Transverse colon (tissue), 4 donors: ENCODE measurements around the gene PSMB7. TPM values are rescaled to one million over a fixed set of nuclear protein-coding genes. Genes with fewer than 3 reads are reported as not detected.

Source experiments
- DNase-seq: peaks from one replicate; pipeline ENCODE4 v3.0.0-alpha.2; 2019
- H3K27ac ChIP-seq, 4 donors: fragments of 200-600 bp; sonication (generic); 2 replicates each; pipeline ENCODE4 v1.5.1; 2016 to 2018; ENCODE audit warnings: inconsistent platforms in 4 of 4
- H3K27me3 ChIP-seq: fragments of 200-600 bp; sonication (generic); 2 replicates; pipeline ENCODE4 v1.5.1; 2017; ENCODE audit warnings: inconsistent platforms
- H3K36me3 ChIP-seq, 4 donors: fragments of 200-600 bp; sonication (generic); 2 replicates each; pipeline ENCODE4 v1.5.1; 2017 to 2019; ENCODE audit warnings: inconsistent platforms in 4 of 4
- H3K4me1 ChIP-seq, 4 donors: fragments of 200-600 bp; sonication (generic); 2 replicates each; pipeline ENCODE4 v1.5.1; 2017 to 2020; ENCODE audit warnings: inconsistent platforms in 4 of 4
- H3K4me3 ChIP-seq, 4 donors: fragments of 200-600 bp; sonication (generic); 1 replicate in 1 of 4; 2 replicates in 3 of 4; pipeline versions ENCODE4 v1.5.1 to v1.6.1; 2017 to 2019; ENCODE audit warnings: inconsistent platforms in 4 of 4
- H3K9me3 ChIP-seq, 2 donors: fragments of 200-600 bp; sonication (generic); 2 replicates each; pipeline ENCODE4 v1.5.1; 2017 to 2019; ENCODE audit warnings: inconsistent platforms in 2 of 2
- CTCF ChIP-seq, 5 experiments: fragments of 200-600 bp in 3 of 5; fragments of 450-650 bp in 2 of 5; sonication (generic) in 3 of 5; IDR thresholded peaks; 1 replicate in 2 of 5; 2 replicates in 3 of 5; pipeline ENCODE4 v1.5.1; 2016 to 2017; ENCODE audit warnings: antibody characterized with exemption in 5 of 5, inconsistent platforms in 3 of 5, mild to moderate bottlenecking in 2 of 5, moderate library complexity in 1 of 5
- EP300 ChIP-seq: sonication (generic); formaldehyde crosslinking; IDR thresholded peaks from one replicate; pipeline ENCODE4 v1.6.1; 2017; ENCODE audit warnings: antibody characterized with exemption, low read depth
- POLR2A ChIP-seq: fragments of 450-650 bp; IDR thresholded peaks from one replicate; pipeline ENCODE4 v1.6.1; 2016; ENCODE audit warnings: antibody characterized with exemption, mild to moderate bottlenecking, moderate library complexity
- POLR2AphosphoS5 ChIP-seq, 3 donors: sonication (generic); formaldehyde crosslinking; IDR thresholded peaks; one replicate each; pipeline ENCODE4 v1.6.1; 2016; ENCODE audit warnings: antibody characterized with exemption in 3 of 3
- WGBS, 2 donors: methylation state at CpG; one replicate each; pipeline ENCODE4 v1.1.5; 2018; ENCODE audit warnings: low coverage in 1 of 2; 5-methylcytosine and 5-hydroxymethylcytosine counted together
- in situ Hi-C, 4 donors: fragments of 200-750 bp; cut with MboI; loops; one replicate each; pipeline versions ENCODE4 v1.15.0 to v1.15.1; 2017; ENCODE audit warnings: low sequenced_read_pairs in 3 of 4, low pct_ligation_motif_present in 1 of 4, low pct_unique_long_range_greater_than_20kb in 1 of 4
- intact Hi-C: fragments of 100-400 bp; cut with DNase I; formaldehyde crosslinking; loops from one replicate; pipeline ENCODE4 v1.15.1; 2023; ENCODE audit warnings: low total_unique reads
- total RNA-seq, 4 donors: library from RNA; depleted of rRNA; stranded (reverse); fragments of >200 nt; gene quantifications; one replicate each; pipeline ENCODE4 v1.1.0, GENCODE V29; 2016

PSMB7 gene
- total RNA-seq, 4 donors from 2014 or later, result 11.6 to 136 (median 51.6) TPM

DNA sequence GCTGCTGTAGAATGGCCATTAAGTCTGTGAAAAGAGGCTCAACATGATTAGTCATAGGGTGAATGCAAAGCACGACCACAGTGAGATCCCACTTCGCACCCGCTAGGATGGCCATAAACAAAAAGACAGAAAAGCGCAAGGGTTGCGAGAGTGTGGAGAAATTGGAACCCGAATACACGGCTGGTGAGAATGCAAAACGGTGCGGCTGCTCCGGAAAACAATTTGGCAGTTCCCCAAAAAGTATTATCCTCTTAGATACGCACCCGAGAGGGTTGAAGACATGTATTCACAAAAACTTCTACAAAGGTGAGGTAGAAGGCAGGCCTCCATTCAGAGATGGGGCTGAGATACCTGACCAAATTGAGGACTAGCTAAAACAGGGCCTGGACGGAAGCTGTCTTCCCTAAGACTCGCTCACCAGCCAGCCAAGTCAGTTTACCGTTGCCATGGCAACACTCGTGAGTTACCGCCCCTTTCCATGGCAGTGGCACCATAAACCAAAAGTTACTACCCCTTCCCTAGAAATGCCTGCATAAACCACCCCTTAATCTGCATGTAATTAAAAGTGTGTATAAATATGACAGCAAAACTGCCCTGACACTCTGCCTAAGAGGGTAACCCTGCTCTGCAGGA lies 726 bp upstream of the PSMB7 start:
- intact Hi-C loops, result no loop called here

DNA sequence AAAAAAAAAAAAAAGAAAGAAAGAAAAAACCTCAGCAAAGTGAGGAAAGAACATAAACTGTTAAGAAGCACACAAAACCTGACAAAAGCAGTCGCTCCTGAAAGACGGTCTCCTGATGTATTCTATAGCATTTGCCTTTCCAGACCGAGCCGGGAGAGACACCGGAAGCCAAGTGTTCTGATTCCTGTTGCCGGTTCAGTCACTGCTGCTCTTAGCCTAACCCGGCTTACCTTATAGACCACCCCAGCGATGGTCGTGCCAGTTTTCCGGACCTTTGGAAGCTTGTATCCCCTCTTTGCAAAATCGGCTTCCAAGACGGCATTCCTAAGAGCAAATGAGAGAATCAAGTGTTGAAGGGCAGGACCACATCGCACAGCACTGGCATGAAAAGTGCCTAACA lies 630 bp downstream of the PSMB7 start:
- peaks cover 0 to 12% (median 10%) of the 10 kb centered on the region in 4 donors for H3K4me1 ChIP-seq
- TF ChIP-seq CTCF (IDR thresholded peaks at IDR 0.05), result no peak
- TF ChIP-seq POLR2AphosphoS5 (IDR thresholded peaks at IDR 0.05), result no peak
- TF ChIP-seq POLR2A, result no peak
- TF ChIP-seq EP300, result no peak
- H3K9me3 ChIP-seq, result no peaks in the 10 kb centered on the region
- no peak for DNase-seq
- H3K27ac ChIP-seq, result peak overlapping the region; percentile 42 to 80 (median 71)
- H3K4me3 ChIP-seq, result peak overlapping the region; percentile 67 to 94 (median 81)
- WGBS, 2 donors, result 22 to 30% methylated on average over 2 to 13 of the region's 13 CpGs
- in situ Hi-C loops, result loop anchor here in 1 of 4 donors (10.0 kb wide), 1 partner anchor 120 kb away; no protein-coding TSS in a partner anchor
- intact Hi-C loops, result no loop called here
- H3K27me3 ChIP-seq, result no peaks in the 10 kb centered on the region
- peaks cover 0 to 35% (median 15%) of the 10 kb centered on the region in 4 donors for H3K36me3 ChIP-seq

More for the DNA sequence above, 726 bp upstream of the PSMB7 start:
- DNase-seq, result no peak
- WGBS, 2 donors, result 78 to 84% methylated on average over 7 to 17 of the region's 17 CpGs
- H3K36me3 ChIP-seq, result peaks cover 0 to 27% (median 13%) of the 10 kb centered on the region in 4 donors
- TF ChIP-seq POLR2A (no peak), EP300 (no peak), CTCF (IDR thresholded peaks at IDR 0.05) (no peak), POLR2AphosphoS5 (IDR thresholded peaks at IDR 0.05) (no peak)
- H3K9me3 ChIP-seq, result no peaks in the 10 kb centered on the region
- no peaks in the 10 kb centered on the region for H3K27me3 ChIP-seq
- H3K4me1 ChIP-seq, result peaks cover 0 to 12% (median 10%) of the 10 kb centered on the region in 4 donors
- in situ Hi-C loops, result loop anchor here in 1 of 4 donors (10.0 kb wide), 1 partner anchor 119 kb away; no protein-coding TSS in a partner anchor
- peak overlapping the region in 2 of 4 donors; percentile 42 to 75 for H3K27ac ChIP-seq
- H3K4me3 ChIP-seq, result peak overlapping the region in 1 of 4 donors; percentile 87

DNA sequence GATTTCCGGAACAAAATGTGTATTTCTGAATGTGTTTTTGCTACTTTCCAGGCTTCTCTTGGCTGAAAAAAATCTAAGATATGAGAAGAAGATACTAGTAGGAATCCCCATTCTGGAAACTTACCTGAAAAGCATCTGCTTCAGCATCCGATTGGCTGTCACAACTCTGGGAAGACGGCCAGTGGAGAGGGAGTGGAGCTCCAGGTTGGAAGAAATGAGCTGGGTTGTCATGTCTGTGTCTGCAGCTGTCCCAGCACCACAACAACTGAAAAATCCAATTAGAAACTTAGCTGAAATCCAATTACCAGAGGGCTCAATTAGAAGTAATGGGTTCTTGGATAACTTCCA lies 3.0 kb downstream of the PSMB7 start:
- Histone ChIP-seq H3K27ac (no peak overlapping the region), H3K27me3 (no peaks in the 10 kb centered on the region), H3K4me3 (no peak overlapping the region), H3K4me1 (peaks cover 0 to 12% (median 10%) of the 10 kb centered on the region in 4 donors), H3K9me3 (no peaks in the 10 kb centered on the region), H3K36me3 (peaks cover 0 to 50% (median 21%) of the 10 kb centered on the region in 4 donors)
- intact Hi-C loops, result no loop called here
- TF ChIP-seq POLR2A (no peak), POLR2AphosphoS5 (IDR thresholded peaks at IDR 0.05) (no peak), EP300 (no peak), CTCF (IDR thresholded peaks at IDR 0.05) (no peak)
- in situ Hi-C loops, result loop anchor here in 1 of 4 donors (10.0 kb wide), 1 partner anchor 123 kb away; no protein-coding TSS in a partner anchor
- whole genome bisulfite sequencing, 2 donors, result 92 to 95% methylated on average over 3 of the region's 3 CpGs
- no peak for DNase-seq

DNA sequence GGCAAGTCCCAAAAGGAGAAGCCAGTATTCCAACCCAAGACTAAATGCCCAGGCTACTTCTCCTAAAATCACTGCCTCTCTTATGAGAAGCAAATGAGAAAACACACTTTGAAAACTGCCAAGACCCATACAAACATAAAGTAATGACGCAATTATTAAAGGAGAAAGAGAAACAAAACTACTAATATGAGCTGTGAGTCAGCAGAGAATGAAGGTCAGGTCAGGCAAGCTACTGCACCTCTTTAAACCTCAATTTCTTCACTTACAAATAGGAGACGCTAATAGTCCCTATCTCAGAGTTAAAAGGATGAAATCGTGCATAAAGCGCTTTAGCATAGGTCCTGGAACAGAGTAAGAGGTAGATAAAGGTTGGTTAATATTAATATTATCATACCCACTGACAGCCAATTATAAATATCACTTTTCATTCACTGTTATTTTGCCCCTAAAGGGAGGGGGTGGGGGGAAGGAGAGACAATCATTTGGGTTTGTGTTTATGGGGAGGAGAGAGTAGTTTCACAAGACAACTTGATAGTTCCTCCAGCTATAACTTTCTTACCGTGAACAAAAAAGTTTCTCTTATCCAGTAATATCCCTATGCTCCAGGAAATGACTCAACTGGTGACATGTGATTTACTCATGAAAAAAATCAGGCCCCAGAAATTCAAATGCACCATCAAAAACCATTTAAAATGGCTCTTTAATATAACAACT lies 3.6 kb downstream of the PSMB7 start:
- H3K9me3 ChIP-seq, result no peaks in the 10 kb centered on the region
- peaks cover 0 to 12% (median 10%) of the 10 kb centered on the region in 4 donors for H3K4me1 ChIP-seq
- no peak overlapping the region for H3K27ac ChIP-seq
- intact Hi-C loops (no loop called here), in situ Hi-C loops (loop anchor here in 1 of 4 donors (10.0 kb wide), 1 partner anchor 123 kb away; no protein-coding TSS in a partner anchor)
- TF ChIP-seq EP300, result no peak
- TF ChIP-seq POLR2A, result no peak
- no peak for TF ChIP-seq POLR2AphosphoS5 (IDR thresholded peaks at IDR 0.05)
- no peak for TF ChIP-seq CTCF (IDR thresholded peaks at IDR 0.05)
- DNase-seq, result no peak
- H3K36me3 ChIP-seq, result peaks cover 0 to 54% (median 22%) of the 10 kb centered on the region in 4 donors
- no peak overlapping the region for H3K4me3 ChIP-seq
- H3K27me3 ChIP-seq, result no peaks in the 10 kb centered on the region
- 74 to 91% methylated on average over 5 of the region's 5 CpGs for WGBS, 2 donors
